Activated B cell treated with CpG ODN at 0.5 μM for 24 hours (primary cell): ENCODE results near the gene TRO. TPM values are rescaled to one million over a fixed set of nuclear protein-coding genes. Genes with fewer than 3 reads are reported as not detected.

Experiments used
- ATAC-seq: fragments of 200-7000 bp; cut with Tn5 transposase; one replicate; pipeline ENCODE4 v1.10.0; 2021; ENCODE audit warnings: low read depth, mild to moderate bottlenecking, moderate library complexity
- CTCF ChIA-PET: fragments of 350-600 bp; sonication (Branson Sonifier 250); formaldehyde crosslinking; loops from one replicate; lab custom pipeline; 2021; ENCODE audit warnings: antibody characterized with exemption; lab: Charles Lee
- POLR2A ChIA-PET: fragments of 350-600 bp; sonication (Branson Sonifier 250); formaldehyde crosslinking; loops from one replicate; lab custom pipeline; 2021; ENCODE audit warnings: antibody characterized with exemption; lab: Charles Lee
- DNase-seq: peaks from one replicate; pipeline ENCODE4 v3.0.0; 2022
- H3K27ac Mint-ChIP-seq: one replicate; pipeline ENCODE4 v1.8.0; 2020; ENCODE audit warnings: mixed read lengths
- H3K27me3 Mint-ChIP-seq: one replicate; pipeline ENCODE4 v1.8.0; 2021; ENCODE audit warnings: mixed read lengths
- H3K36me3 Mint-ChIP-seq: one replicate; pipeline ENCODE4 v1.8.0; 2021; ENCODE audit warnings: low read depth, mixed read lengths
- H3K4me1 Mint-ChIP-seq: one replicate; pipeline ENCODE4 v1.8.0; 2021; ENCODE audit warnings: mixed read lengths
- H3K4me3 Mint-ChIP-seq: one replicate; pipeline ENCODE4 v1.8.0; 2020; ENCODE audit warnings: mild to moderate bottlenecking, mixed read lengths
- H3K9me3 Mint-ChIP-seq: one replicate; pipeline ENCODE4 v1.8.0; 2020; ENCODE audit warnings: mixed read lengths
- intact Hi-C: fragments of 100-400 bp; cut with micrococcal nuclease; formaldehyde crosslinking; loops from one replicate; pipeline ENCODE4 v1.15.1; 2024
- total RNA-seq: library from RNA; stranded (reverse); gene quantifications from 2 replicates; pipeline ENCODE4 v1.2.3, GENCODE V29; 2022
- TF ChIP-seq, protein P1 (sequence below): fragments of 200-600 bp; IDR thresholded peaks from one replicate; pipeline ENCODE4 v1.8.0; 2022; ENCODE audit warnings: antibody characterized with exemption, mild to moderate bottlenecking

Gene TRO
- 2.6 TPM in 2 replicates for total RNA-seq

GRCh38 chrX:54920610-54921426 is at the start of gene TRO:
Gene TRO, plus strand, starts transcription at chrX:54920824. Its CDS starts 1,423 bp downstream, at chrX:54922247.
- no peak within 1 kb of the TSS for H3K27ac Mint-ChIP-seq
- H3K4me3 Mint-ChIP-seq: peak within 1 kb of the TSS; percentile 88
- peaks cover 17% of the 10 kb centered on the region for H3K4me1 Mint-ChIP-seq
- TF ChIP-seq, protein P1, sequence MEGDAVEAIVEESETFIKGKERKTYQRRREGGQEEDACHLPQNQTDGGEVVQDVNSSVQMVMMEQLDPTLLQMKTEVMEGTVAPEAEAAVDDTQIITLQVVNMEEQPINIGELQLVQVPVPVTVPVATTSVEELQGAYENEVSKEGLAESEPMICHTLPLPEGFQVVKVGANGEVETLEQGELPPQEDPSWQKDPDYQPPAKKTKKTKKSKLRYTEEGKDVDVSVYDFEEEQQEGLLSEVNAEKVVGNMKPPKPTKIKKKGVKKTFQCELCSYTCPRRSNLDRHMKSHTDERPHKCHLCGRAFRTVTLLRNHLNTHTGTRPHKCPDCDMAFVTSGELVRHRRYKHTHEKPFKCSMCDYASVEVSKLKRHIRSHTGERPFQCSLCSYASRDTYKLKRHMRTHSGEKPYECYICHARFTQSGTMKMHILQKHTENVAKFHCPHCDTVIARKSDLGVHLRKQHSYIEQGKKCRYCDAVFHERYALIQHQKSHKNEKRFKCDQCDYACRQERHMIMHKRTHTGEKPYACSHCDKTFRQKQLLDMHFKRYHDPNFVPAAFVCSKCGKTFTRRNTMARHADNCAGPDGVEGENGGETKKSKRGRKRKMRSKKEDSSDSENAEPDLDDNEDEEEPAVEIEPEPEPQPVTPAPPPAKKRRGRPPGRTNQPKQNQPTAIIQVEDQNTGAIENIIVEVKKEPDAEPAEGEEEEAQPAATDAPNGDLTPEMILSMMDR: no peak
- H3K9me3 Mint-ChIP-seq: no peaks in the 10 kb centered on the region
- intact Hi-C loops: no loop called here
- no peaks in the 10 kb centered on the region for H3K27me3 Mint-ChIP-seq
- ATAC-seq (no peak), DNase-seq (no peak)
- CTCF ChIA-PET: no interaction called here
- POLR2A ChIA-PET: no interaction called here
- H3K36me3 Mint-ChIP-seq: no peaks in the 10 kb centered on the region

DNA sequence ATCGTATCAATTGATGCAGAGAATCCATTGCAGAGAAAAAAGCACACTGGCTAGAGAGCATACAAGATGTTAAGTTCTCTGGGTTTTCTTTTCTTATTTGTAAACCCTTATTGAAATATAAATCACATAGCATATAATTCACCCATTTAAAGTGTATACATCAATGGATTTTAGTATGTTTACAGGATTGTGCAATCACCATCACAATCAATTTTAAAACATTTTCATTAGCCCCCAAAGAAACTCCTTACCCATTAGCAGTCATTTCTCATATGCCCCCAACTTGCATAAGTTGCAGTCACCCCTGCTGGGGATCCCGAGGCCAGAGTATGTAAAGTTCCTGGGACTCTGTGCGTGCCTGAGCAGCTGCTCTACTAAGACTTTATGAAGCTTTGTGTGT is 34.9 kb upstream of the TRO start:
- Mint-ChIP-seq H3K27me3 (peaks cover 8% of the 10 kb centered on the region), H3K4me3 (no peak overlapping the region), H3K9me3 (no peaks in the 10 kb centered on the region), H3K27ac (no peak overlapping the region), H3K4me1 (no peaks in the 10 kb centered on the region), H3K36me3 (no peaks in the 10 kb centered on the region)
- DNase-seq (no peak), ATAC-seq (no peak)
- CTCF ChIA-PET: no interaction called here
- intact Hi-C loops: no loop called here
- POLR2A ChIA-PET: no interaction called here
- TF ChIP-seq, protein P1: no peak

DNA sequence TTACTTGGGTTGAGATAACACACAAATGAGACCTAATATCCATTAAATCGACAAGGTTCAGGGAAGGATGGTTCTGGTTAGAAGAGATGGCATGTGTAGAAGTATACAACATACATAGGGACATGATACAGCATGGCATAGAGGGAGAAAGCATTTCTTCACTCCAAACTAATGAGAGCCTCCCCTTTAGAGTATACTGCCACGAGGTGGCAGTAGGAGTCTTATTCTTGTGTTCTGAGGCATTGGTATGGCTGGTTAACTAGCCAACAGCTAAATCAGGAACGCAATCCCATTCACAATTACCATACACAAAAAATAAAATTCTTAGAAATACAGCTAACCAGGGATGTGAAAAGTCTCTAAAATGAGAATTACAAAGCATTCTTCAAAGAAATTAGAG is 29.1 kb upstream of the TRO start:
- H3K36me3 Mint-ChIP-seq: no peaks in the 10 kb centered on the region
- ChIA-PET POLR2A (no interaction called here), CTCF (interaction anchor here (0.6 to 2.2 kb wide), 3 partner anchors 166 to 452 kb away, joined by 3 to 9 read pairs (median 4); no protein-coding TSS in a partner anchor)
- intact Hi-C loops: loop anchor here (1.0 to 5.0 kb wide), 5 partner anchors 166 to 1841 kb away; partner anchors contain the start of gene RRAGB
- H3K9me3 Mint-ChIP-seq: peaks cover 7% of the 10 kb centered on the region
- no peak overlapping the region for H3K27ac Mint-ChIP-seq
- peaks cover 6% of the 10 kb centered on the region for H3K27me3 Mint-ChIP-seq
- DNase-seq (no peak), ATAC-seq (no peak)
- no peaks in the 10 kb centered on the region for H3K4me1 Mint-ChIP-seq
- TF ChIP-seq, protein P1: no peak
- H3K4me3 Mint-ChIP-seq: no peak overlapping the region

GRCh38 chrX:54894159-54894558 is 26.5 kb upstream of the TRO start:
- TF ChIP-seq, protein P1: no peak
- ChIA-PET CTCF (no interaction called here), POLR2A (no interaction called here)
- H3K4me3 Mint-ChIP-seq: no peak overlapping the region
- H3K36me3 Mint-ChIP-seq: no peaks in the 10 kb centered on the region
- no peaks in the 10 kb centered on the region for H3K4me1 Mint-ChIP-seq
- no peak for DNase-seq
- H3K9me3 Mint-ChIP-seq: peaks cover 7% of the 10 kb centered on the region
- no peak for ATAC-seq
- intact Hi-C loops: loop anchor here (5.0 kb wide), 3 partner anchors 823 to 1838 kb away; partner anchors contain the start of gene RRAGB
- no peak overlapping the region for H3K27ac Mint-ChIP-seq
- peaks cover 2% of the 10 kb centered on the region for H3K27me3 Mint-ChIP-seq

GRCh38 chrX:54909941-54910340 is 10.7 kb upstream of the TRO start:
- intact Hi-C loops: no loop called here
- H3K36me3 Mint-ChIP-seq: no peaks in the 10 kb centered on the region
- CTCF ChIA-PET: no interaction called here

More at GRCh38 chrX:54909941-54910340, 10.7 kb upstream of the TRO start:
- ATAC-seq (no peak), DNase-seq (no peak)
- TF ChIP-seq, protein P1: no peak
- Mint-ChIP-seq H3K9me3 (peaks cover 9% of the 10 kb centered on the region), H3K27ac (no peak overlapping the region), H3K27me3 (no peaks in the 10 kb centered on the region), H3K4me3 (no peak overlapping the region), H3K4me1 (no peaks in the 10 kb centered on the region)
- POLR2A ChIA-PET: no interaction called here
